ENCODE measurements around the gene RTP3.

RTP3 gene

DNA sequence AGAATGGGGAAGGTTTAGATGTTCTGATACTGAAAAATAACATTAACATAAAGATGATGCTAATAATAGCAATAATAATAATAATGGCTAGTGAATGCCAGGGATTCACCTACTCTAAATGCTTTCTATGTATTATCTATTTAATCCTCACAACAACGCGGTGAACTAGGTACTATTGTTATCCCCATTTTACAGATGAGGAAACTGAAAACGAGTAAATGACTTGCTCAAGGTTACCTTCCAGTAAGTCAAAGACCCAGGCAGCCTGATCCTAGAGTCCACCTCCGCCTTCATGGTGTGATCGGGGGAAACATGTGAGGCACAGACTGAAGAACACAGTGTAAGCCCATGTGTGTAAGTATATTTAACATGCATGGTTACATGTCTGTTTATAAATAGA, 38.0 kb downstream of the RTP3 start:
- TF ChIP-seq, protein P1, sequence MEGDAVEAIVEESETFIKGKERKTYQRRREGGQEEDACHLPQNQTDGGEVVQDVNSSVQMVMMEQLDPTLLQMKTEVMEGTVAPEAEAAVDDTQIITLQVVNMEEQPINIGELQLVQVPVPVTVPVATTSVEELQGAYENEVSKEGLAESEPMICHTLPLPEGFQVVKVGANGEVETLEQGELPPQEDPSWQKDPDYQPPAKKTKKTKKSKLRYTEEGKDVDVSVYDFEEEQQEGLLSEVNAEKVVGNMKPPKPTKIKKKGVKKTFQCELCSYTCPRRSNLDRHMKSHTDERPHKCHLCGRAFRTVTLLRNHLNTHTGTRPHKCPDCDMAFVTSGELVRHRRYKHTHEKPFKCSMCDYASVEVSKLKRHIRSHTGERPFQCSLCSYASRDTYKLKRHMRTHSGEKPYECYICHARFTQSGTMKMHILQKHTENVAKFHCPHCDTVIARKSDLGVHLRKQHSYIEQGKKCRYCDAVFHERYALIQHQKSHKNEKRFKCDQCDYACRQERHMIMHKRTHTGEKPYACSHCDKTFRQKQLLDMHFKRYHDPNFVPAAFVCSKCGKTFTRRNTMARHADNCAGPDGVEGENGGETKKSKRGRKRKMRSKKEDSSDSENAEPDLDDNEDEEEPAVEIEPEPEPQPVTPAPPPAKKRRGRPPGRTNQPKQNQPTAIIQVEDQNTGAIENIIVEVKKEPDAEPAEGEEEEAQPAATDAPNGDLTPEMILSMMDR (IDR thresholded peaks at IDR 0.05): no peak

DNA sequence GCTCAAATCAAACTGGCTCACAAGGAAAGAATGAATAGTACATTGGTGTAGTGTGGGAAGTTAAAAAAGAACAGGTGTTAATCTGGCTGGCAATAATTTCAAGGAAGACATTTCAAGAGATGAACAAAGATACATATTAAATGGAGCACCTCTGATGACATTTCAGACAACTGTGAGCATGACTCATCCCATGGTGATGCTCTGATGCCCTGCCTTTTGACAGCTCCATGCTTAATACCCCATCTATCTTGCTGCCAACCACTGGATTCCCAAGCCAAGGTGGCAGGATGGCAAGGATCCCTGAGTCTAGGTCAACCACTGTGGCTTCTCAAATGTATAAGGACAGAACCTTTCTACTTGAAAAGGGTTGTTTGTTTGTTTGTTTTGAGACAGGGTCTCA, 39.0 kb downstream of the RTP3 start:
- TF ChIP-seq, protein P1 (IDR thresholded peaks at IDR 0.05): no peak

DNA sequence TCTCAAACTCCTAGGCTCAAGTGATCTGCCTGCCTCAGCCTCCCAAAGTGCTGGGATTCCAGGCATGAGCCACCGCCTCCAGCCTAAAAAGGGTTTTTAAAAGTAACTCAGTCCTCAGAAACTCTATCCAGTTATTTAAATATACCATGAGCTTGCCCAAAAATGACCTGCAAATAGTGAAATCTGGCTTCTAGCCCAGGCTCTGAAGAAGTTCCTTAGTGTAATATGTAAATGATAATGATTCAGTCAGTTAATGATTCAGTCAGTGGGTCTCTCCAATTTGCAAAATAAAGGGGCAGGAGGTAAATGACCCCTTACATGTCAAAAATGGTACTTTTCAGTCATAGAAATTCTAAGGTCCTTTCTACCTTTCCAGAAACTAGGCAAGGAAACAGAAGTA, 39.5 kb downstream of the RTP3 start:
- TF ChIP-seq, protein P1 (IDR thresholded peaks at IDR 0.05): no peak

DNA sequence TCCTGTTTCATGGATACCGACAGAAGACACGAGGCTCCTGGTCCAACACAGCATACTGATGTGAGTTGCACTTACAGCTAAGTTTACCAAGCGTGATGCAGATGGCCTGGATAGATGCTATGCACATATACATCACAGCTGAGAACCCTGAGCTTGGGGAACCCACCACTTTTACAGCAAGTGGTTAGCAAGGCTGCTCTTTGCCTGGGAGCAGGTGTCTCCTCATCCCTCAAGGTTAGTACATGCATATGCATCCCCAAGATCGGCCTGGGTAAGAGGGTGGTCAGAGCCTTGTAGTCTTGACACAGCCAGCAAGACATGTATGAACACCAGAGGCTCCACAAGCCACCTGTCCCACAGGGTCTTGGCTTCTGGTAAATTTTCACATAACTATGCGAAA, 40.0 kb downstream of the RTP3 start:
- TF ChIP-seq, protein P1 (IDR thresholded peaks at IDR 0.05): no peak

DNA sequence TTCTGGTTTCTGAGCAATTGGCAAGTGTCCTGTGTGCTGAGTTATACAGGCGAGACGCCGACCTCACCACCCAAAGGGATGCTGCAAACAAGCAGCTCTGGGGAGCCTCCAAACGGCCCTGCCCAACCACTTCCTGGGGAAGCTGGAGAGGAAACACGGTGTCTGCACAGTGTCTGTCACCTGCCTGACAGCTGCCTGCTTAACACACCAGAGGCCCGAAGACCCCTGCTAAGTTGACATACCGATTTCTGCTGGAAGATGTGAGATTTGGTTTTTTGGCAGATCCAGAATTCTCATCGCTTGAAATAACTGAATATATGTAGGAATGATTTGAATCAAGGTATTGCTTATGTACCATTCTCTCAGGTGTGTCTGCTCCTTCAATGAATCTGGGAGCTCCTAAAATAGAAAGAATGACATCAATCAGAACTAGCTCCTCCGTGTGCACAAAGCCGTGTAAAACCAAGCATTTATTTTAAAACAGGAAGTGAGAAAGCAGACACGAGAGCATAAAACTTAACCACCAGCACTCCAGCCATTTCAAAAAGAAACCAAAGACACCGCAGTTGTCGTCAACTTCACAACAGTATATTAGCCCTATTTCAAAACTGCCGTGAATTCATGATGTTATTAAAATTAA, 41.1 kb downstream of the RTP3 start:
- TF ChIP-seq, protein P1 (IDR thresholded peaks at IDR 0.05): no peak

DNA sequence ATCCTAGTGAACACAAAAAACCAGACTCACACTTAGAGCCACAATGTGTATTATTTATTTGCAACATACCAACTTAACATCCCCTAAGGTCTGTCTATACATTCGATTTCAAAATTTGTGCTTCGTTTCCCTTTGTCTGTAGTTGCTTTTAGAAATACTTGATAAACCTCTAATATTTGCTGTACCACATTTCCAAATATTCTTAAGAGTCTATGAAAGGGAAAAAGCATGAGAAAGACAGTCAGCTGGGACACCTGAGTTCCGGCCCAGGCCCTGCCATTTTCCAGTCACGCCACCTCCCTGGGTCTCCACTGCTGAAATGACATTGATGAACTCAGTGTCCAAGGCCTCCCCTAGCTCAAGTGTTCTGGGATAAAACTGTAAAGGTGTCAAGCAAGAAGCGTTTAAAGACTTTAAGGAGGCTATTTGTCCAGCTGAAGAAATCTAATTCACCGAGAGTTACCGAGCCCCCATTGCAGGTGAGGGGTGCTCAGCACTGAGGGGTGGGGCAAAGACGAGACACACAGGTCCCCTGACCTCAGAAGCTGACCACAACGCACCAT, 41.7 kb downstream of the RTP3 start:
- TF ChIP-seq, protein P1 (IDR thresholded peaks at IDR 0.05): no peak

DNA sequence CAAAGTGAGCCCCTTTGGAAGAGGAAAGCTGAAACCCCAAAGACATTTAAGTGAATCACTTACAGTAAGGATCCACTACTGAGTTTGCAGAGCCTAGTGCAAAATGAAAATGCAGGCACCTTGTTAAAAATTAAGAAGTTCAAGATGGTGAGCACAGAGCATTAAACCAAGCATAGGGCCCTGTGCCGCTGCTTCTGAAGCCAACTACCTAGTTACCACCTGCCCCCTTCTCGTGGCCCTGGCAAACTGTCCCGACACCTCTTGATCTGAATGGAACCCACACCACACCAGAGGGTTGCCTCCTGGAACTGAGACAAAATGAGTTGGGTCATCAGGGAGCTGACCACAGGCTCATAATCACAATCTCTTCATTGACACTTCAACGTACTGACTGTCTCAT, 42.8 kb downstream of the RTP3 start:
- TF ChIP-seq, protein P1 (IDR thresholded peaks at IDR 0.05): no peak

DNA sequence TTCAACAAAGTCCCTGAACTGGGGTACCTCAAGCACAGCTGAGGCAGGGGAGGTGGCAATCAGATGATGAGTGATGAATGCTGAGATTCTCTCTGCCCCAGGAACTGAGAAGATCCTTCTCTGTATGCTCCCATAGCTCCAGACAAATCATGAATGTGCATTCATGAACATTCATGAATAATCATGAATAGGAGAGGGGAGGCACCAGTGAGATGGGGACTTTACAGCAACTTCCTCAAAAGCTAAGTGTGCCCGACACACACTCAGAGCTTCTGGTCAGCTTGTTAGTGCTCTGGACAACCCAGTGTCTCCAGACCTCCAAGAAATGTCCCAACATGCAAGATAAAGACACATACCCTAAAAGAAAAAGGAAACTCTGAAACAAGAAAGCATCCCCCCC, 44.1 kb downstream of the RTP3 start:
- TF ChIP-seq, protein P1 (IDR thresholded peaks at IDR 0.05): no peak

Measured in LNCAP (cell line).